ENCODE results near the gene ZNF576.
"Not testable (repeated sequence)": the region's sequence is repeated elsewhere in the genome, so short reads cannot be mapped to it uniquely, and the experiment has no call there.

ZNF576 gene

GRCh38 chr19:43639519-43640423 lies 43.4 kb downstream of the ZNF576 start, which contains the start of gene CADM4:
Gene CADM4, minus strand, starts transcription at chr19:43639850. Its CDS starts 60 bp downstream, at chr19:43639790.
- Histone ChIP-seq H3K4me3 (ENCODE audit: low read length in 2 of 2) (peak within 1 kb of the TSS; percentile 59 to 75), H3K27ac (ENCODE audit: low read length) (no peak within 1 kb of the TSS), H3K4me1 (ENCODE audit: control insufficient read depth, insufficient read depth, low read length) (peaks cover 20% of the 10 kb centered on the region), H3K36me3 (ENCODE audit: control insufficient read depth in 2 of 2, insufficient read depth in 2 of 2, low read length in 2 of 2) (no peaks in the 10 kb centered on the region), H3K27me3 (ENCODE audit: control insufficient read depth in 1 of 2, insufficient read depth in 2 of 2, low read length in 2 of 2) (no peaks in the 10 kb centered on the region), H3K9me3 (ENCODE audit: control insufficient read depth in 2 of 2, low read length in 2 of 2) (no peaks in the 10 kb centered on the region), H3K9ac (ENCODE audit: low read length in 2 of 2) (peak within 1 kb of the TSS; percentile 64 to 80)

- H3K4me1 ChIP-seq (ENCODE audit: control insufficient read depth, insufficient read depth, low read length) = peaks cover 17% of the 10 kb centered on the region
- peak overlapping the region; percentile 38 to 66 for H3K9ac ChIP-seq (ENCODE audit: low read length in 2 of 2)
- peak overlapping the region; percentile 59 to 75 for H3K4me3 ChIP-seq (ENCODE audit: low read length in 2 of 2)
- no peak overlapping the region for H3K27ac ChIP-seq (ENCODE audit: low read length)
- no peaks in the 10 kb centered on the region for H3K36me3 ChIP-seq (ENCODE audit: control insufficient read depth in 2 of 2, insufficient read depth in 2 of 2, low read length in 2 of 2)
- no peaks in the 10 kb centered on the region for H3K9me3 ChIP-seq (ENCODE audit: control insufficient read depth in 2 of 2, low read length in 2 of 2)
- no peaks in the 10 kb centered on the region for H3K27me3 ChIP-seq (ENCODE audit: control insufficient read depth in 1 of 2, insufficient read depth in 2 of 2, low read length in 2 of 2)
These were observed 44.0 kb downstream of the ZNF576 start for GRCh38 chr19:43640424-43640757.

- peaks cover 17% of the 10 kb centered on the region for H3K4me1 ChIP-seq (ENCODE audit: control insufficient read depth, insufficient read depth, low read length)
- H3K27ac ChIP-seq (ENCODE audit: low read length) = no peak overlapping the region
- H3K9ac ChIP-seq (ENCODE audit: low read length in 2 of 2) = no peak overlapping the region
- no peaks in the 10 kb centered on the region for H3K9me3 ChIP-seq (ENCODE audit: control insufficient read depth in 2 of 2, low read length in 2 of 2)
- H3K27me3 ChIP-seq (ENCODE audit: control insufficient read depth in 1 of 2, insufficient read depth in 2 of 2, low read length in 2 of 2) = no peaks in the 10 kb centered on the region
- no peaks in the 10 kb centered on the region for H3K36me3 ChIP-seq (ENCODE audit: control insufficient read depth in 2 of 2, insufficient read depth in 2 of 2, low read length in 2 of 2)
- no peak overlapping the region for H3K4me3 ChIP-seq (ENCODE audit: low read length in 2 of 2)
These were observed 44.9 kb downstream of the ZNF576 start for GRCh38 chr19:43641333-43641732.

GRCh38 chr19:43642531-43642930 lies 46.1 kb downstream of the ZNF576 start:
- Histone ChIP-seq H3K9me3 (ENCODE audit: control insufficient read depth in 2 of 2, low read length in 2 of 2) (no peaks in the 10 kb centered on the region), H3K27ac (ENCODE audit: low read length) (no peak overlapping the region), H3K4me3 (ENCODE audit: low read length in 2 of 2) (no peak overlapping the region), H3K4me1 (ENCODE audit: control insufficient read depth, insufficient read depth, low read length) (peaks cover 17% of the 10 kb centered on the region), H3K9ac (ENCODE audit: low read length in 2 of 2) (no peak overlapping the region), H3K27me3 (ENCODE audit: control insufficient read depth in 1 of 2, insufficient read depth in 2 of 2, low read length in 2 of 2) (no peaks in the 10 kb centered on the region), H3K36me3 (ENCODE audit: control insufficient read depth in 2 of 2, insufficient read depth in 2 of 2, low read length in 2 of 2) (peaks cover 0 to 2% of the 10 kb centered on the region in 2 donors)

GRCh38 chr19:43643326-43643725 lies 46.9 kb downstream of the ZNF576 start:
- Histone ChIP-seq H3K9me3 (ENCODE audit: control insufficient read depth in 2 of 2, low read length in 2 of 2) (no peaks in the 10 kb centered on the region), H3K27ac (ENCODE audit: low read length) (no peak overlapping the region), H3K4me3 (ENCODE audit: low read length in 2 of 2) (no peak overlapping the region), H3K36me3 (ENCODE audit: control insufficient read depth in 2 of 2, insufficient read depth in 2 of 2, low read length in 2 of 2) (peaks cover 0 to 2% of the 10 kb centered on the region in 2 donors), H3K9ac (ENCODE audit: low read length in 2 of 2) (no peak overlapping the region), H3K27me3 (ENCODE audit: control insufficient read depth in 1 of 2, insufficient read depth in 2 of 2, low read length in 2 of 2) (no peaks in the 10 kb centered on the region), H3K4me1 (ENCODE audit: control insufficient read depth, insufficient read depth, low read length) (peaks cover 17% of the 10 kb centered on the region)

- H3K27ac ChIP-seq (ENCODE audit: low read length) = no peak overlapping the region
- no peaks in the 10 kb centered on the region for H3K9me3 ChIP-seq (ENCODE audit: control insufficient read depth in 2 of 2, low read length in 2 of 2)
- H3K4me3 ChIP-seq (ENCODE audit: low read length in 2 of 2) = no peak overlapping the region
- no peak overlapping the region for H3K9ac ChIP-seq (ENCODE audit: low read length in 2 of 2)
- peaks cover 0 to 5% of the 10 kb centered on the region in 2 donors for H3K36me3 ChIP-seq (ENCODE audit: control insufficient read depth in 2 of 2, insufficient read depth in 2 of 2, low read length in 2 of 2)
- H3K27me3 ChIP-seq (ENCODE audit: control insufficient read depth in 1 of 2, insufficient read depth in 2 of 2, low read length in 2 of 2) = no peaks in the 10 kb centered on the region
- H3K4me1 ChIP-seq (ENCODE audit: control insufficient read depth, insufficient read depth, low read length) = peaks cover 12% of the 10 kb centered on the region
These were observed 47.8 kb downstream of the ZNF576 start for GRCh38 chr19:43644181-43644580.

- no peak overlapping the region for H3K9ac ChIP-seq (ENCODE audit: low read length in 2 of 2)
- H3K36me3 ChIP-seq (ENCODE audit: control insufficient read depth in 2 of 2, insufficient read depth in 2 of 2, low read length in 2 of 2) = peaks cover 0 to 5% of the 10 kb centered on the region in 2 donors
- H3K4me3 ChIP-seq (ENCODE audit: low read length in 2 of 2) = no peak overlapping the region
- H3K27ac ChIP-seq (ENCODE audit: low read length) = no peak overlapping the region
- H3K27me3 ChIP-seq (ENCODE audit: control insufficient read depth in 1 of 2, insufficient read depth in 2 of 2, low read length in 2 of 2) = no peaks in the 10 kb centered on the region
- peaks cover 6% of the 10 kb centered on the region for H3K4me1 ChIP-seq (ENCODE audit: control insufficient read depth, insufficient read depth, low read length)
- H3K9me3 ChIP-seq (ENCODE audit: control insufficient read depth in 2 of 2, low read length in 2 of 2) = no peaks in the 10 kb centered on the region
These were observed 52.2 kb downstream of the ZNF576 start for GRCh38 chr19:43648633-43649032.

GRCh38 chr19:43649514-43649913 lies 53.1 kb downstream of the ZNF576 start:
- H3K36me3 ChIP-seq (ENCODE audit: control insufficient read depth in 2 of 2, insufficient read depth in 2 of 2, low read length in 2 of 2) = peaks cover 0 to 5% of the 10 kb centered on the region in 2 donors
- no peak overlapping the region for H3K27ac ChIP-seq (ENCODE audit: low read length)
- peaks cover 6% of the 10 kb centered on the region for H3K4me1 ChIP-seq (ENCODE audit: control insufficient read depth, insufficient read depth, low read length)
- no peaks in the 10 kb centered on the region for H3K9me3 ChIP-seq (ENCODE audit: control insufficient read depth in 2 of 2, low read length in 2 of 2)
- no peak overlapping the region for H3K9ac ChIP-seq (ENCODE audit: low read length in 2 of 2)
- H3K4me3 ChIP-seq (ENCODE audit: low read length in 2 of 2) = no peak overlapping the region
- H3K27me3 ChIP-seq (ENCODE audit: control insufficient read depth in 1 of 2, insufficient read depth in 2 of 2, low read length in 2 of 2) = no peaks in the 10 kb centered on the region

GRCh38 chr19:43650276-43650675 lies 53.9 kb downstream of the ZNF576 start:
- not testable (repeated sequence) for H3K27me3 ChIP-seq (ENCODE audit: control insufficient read depth in 1 of 2, insufficient read depth in 2 of 2, low read length in 2 of 2); H3K36me3 ChIP-seq (ENCODE audit: control insufficient read depth in 2 of 2, insufficient read depth in 2 of 2, low read length in 2 of 2); H3K4me1 ChIP-seq (ENCODE audit: control insufficient read depth, insufficient read depth, low read length); H3K9ac ChIP-seq (ENCODE audit: low read length in 2 of 2); H3K27ac ChIP-seq (ENCODE audit: low read length); H3K4me3 ChIP-seq (ENCODE audit: low read length in 2 of 2); H3K9me3 ChIP-seq (ENCODE audit: control insufficient read depth in 2 of 2, low read length in 2 of 2)
